ENCODE results near the gene ZNF865. TPM values are rescaled to one million over a fixed set of nuclear protein-coding genes. Genes with fewer than 3 reads are reported as not detected.
A peak's percentile ranks its signal among the peaks of the same experiment; 100 is the strongest.

ZNF865 gene
- total RNA-seq, 1 experiment from 2014 or later, result 1.0 TPM

DNA sequence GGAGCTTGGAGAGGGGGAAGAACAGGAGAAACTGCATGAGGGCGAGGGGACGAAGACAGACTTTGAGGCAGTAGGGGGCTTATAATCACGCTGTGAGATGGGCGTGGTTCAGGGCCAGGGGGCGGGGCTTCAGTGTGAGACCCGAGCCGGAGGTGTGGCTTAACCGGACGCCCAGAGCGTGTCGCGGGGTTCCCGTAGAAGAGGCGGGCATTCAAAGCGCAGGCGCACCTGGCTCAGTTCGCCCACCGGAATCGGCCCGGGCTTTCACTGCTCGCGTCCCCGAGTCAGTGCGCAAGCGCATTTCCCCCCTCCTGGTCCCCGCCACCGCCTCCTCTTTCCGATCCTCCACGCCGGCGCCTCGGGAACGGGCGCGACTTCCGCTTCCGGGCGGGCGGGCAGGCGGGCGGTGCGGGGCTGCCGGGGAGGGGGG is 225 bp upstream of the ZNF865 start:
- DNase-seq (ENCODE audit: low spot score), result peak; percentile 100

- DNase-seq (ENCODE audit: low spot score), result no peak
These were observed 982 bp downstream of the ZNF865 start for GRCh38 chr19:55606471-55606787.

DNA sequence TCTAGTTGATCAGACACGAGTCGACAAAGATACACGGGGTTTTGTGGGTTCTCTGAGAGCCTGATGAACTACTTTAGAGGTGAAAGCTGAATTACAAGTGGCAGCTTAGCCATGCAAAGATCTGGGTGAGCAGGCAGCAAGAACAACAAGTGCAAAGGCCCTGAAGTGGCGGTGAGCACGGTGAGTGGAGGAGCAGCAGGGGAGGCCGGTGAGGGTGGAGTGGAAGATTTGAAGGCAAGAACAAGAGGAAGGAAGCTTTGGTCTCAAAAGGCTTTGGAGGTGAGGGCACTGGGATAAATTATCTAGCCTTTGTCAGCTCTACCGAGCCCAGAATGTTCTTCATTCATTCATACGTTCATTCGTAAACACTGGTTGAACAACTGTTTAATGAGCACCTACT is 1.4 kb downstream of the ZNF865 start:
- DNase-seq (ENCODE audit: low spot score), result no peak

DNA sequence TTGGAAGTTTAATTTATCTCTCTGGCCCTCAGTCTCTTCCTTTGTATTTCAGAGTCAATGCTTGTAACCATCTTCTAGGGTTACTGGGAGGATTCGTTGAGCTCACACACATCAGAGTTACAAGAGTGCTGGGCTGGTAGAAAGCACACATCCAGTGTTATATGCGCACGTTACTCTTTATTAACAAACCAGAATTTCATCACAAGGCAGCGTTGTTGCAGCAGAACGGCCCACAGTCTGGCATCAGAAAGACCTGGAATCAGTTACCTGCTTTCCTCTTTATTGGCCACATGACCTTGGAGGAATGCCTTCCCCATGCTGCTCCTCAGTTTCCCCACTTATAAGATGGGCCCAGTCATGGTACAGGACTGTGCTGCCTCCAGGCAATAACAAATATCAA is 3.9 kb downstream of the ZNF865 start:
- DNase-seq (ENCODE audit: low spot score), result no peak

DNA sequence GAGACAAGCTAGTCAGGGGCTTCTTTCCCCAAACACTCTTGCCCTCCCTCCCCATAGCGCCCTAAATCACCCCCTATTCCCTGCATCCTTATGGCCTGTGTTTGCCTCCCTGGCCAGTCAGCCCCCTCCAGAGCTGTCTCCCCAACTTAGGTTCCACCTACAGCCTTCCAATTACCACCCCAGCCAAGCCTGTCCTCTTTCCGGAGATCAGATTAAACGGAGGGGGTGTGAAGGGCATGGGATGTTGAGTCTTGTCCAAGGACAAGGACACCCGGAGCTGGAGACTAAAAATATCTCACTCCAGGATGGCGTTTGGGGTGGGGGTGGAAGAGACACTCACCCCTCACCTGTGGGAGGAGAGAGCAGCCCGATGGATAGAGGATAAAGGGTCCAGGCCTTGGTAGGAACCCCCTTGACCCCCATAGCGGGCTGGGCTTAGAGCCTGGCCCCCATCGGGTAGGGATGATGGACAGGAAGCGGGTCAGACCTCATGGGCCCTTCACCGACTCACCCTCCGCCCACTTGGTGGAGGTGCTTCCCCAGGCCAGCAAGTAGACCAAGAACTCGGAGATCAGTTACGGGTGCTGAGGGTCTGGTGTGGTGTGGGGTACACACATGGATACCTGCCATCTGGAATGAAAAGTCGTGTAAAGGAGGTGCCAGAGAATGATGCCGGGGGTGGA is 6.0 kb downstream of the ZNF865 start:
- DNase-seq (ENCODE audit: low spot score), result no peak

GRCh38 chr19:55611983-55612645 is 6.7 kb downstream of the ZNF865 start:
- no peak for DNase-seq (ENCODE audit: low spot score)

- DNase-seq (ENCODE audit: low spot score), result no peak
These were observed 7.9 kb downstream of the ZNF865 start for GRCh38 chr19:55613396-55613795.

GRCh38 chr19:55613930-55614710 is 8.7 kb downstream of the ZNF865 start:
- DNase-seq (ENCODE audit: low spot score), result no peak

- DNase-seq (ENCODE audit: low spot score), result no peak
These were observed 9.5 kb downstream of the ZNF865 start for GRCh38 chr19:55614711-55615542.

DNA sequence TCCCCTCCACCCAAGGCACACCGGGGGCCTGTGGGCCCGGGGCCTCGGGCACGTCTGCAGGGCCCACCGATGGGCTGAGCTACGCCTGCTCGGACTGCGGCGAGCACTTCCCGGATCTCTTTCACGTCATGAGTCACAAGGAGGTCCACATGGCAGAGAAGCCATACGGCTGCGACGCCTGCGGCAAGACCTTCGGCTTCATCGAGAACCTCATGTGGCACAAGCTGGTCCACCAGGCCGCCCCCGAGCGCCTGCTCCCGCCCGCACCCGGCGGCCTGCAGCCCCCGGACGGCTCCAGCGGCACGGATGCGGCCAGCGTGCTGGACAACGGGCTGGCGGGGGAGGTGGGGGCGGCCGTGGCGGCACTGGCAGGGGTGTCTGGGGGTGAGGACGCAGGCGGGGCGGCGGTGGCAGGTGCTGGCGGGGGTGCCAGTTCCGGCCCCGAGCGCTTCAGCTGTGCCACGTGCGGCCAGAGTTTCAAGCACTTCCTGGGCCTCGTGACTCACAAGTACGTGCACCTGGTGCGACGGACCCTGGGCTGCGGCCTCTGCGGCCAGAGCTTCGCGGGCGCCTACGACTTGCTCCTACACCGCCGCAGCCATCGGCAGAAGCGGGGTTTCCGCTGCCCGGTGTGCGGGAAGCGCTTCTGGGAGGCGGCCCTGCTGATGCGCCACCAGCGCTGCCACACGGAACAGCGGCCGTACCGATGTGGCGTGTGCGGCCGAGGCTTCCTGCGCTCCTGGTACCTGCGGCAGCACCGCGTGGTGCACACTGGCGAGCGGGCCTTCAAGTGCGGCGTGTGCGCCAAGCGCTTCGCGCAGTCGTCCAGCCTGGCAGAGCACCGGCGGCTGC is 10.3 kb downstream of the ZNF865 start:
- no peak for DNase-seq (ENCODE audit: low spot score)

- no peak for DNase-seq (ENCODE audit: low spot score)
These were observed 11.0 kb downstream of the ZNF865 start for GRCh38 chr19:55616395-55616875.

DNA sequence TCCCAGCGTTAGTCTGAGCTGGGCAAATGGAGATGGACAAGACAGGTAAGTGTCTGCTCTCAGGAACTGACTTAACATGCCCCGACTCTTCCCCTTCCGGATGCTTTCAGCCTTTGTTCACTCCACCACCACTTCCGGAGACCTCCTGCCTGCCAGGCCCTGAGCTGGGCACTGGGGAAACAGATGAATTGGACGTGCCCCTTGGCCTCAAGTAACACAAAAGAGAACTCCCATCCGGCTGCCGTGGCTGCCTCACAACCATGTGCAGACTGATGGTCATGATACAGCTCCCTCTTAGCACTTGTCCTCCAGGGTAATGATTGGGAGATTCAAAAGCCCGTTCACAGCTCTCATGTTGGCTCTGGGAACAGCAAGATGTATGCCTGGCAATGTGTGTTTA is 12.0 kb downstream of the ZNF865 start:
- DNase-seq (ENCODE audit: low spot score), result no peak

- no peak for DNase-seq (ENCODE audit: low spot score)
These were observed 13.0 kb downstream of the ZNF865 start for GRCh38 chr19:55618426-55618825.

DNA sequence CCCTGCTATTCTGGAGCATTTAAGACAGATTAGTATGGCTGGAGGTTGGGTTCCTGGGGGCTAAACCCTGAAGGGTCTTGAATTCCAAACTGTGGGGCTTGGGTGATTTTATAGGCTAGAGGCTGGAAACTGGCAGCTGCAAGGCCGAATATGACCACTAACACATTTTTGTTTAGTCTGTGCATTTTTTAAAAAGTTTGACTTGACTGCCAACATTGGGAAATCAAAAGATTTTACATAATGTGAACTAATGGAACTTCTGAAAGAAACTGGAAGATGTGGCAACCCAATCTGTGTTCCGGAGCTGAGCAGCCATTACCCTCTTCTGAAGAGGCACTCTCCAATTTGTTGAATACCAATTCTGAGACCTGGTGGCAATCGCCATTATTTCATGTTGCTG is 13.8 kb downstream of the ZNF865 start:
- DNase-seq (ENCODE audit: low spot score), result no peak

DNA sequence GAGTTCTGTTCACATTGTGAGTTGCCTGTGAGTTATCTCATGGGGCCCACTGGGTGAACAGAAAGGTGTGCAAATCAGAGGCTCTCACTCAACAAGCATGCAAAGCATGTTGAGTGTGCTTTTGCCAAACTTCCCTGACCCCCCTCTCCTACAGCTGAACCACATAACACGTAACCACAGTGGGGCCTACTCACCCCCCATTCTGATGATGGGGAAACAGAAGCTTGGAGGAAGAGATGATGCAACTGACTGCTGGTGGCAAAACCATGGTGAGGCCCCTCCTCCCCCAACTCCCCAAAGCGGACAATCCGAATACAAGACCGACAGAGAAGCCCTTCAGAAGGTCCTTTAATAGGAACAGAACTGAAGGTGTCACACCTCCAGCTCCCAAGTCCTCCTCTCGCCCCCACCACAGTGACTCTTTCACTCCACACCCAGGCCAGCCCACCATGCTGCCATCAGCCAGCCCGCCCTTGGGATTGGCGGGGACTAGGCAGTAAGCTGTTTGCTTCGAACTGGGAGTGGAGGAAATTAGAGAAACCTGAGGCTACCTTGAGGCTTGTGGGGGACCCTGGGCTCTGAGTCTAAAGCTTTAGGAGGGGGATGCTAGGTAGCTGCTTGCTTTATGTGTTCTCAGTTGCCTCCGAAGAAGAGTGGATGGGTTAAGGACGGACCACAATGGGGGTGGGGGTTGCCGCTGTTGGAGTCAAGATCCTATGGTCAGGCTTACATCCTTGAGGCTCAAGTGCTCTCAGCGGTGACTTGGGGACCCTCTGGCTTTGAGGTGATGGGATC is 15.2 kb downstream of the ZNF865 start:
- no peak for DNase-seq (ENCODE audit: low spot score)

DNA sequence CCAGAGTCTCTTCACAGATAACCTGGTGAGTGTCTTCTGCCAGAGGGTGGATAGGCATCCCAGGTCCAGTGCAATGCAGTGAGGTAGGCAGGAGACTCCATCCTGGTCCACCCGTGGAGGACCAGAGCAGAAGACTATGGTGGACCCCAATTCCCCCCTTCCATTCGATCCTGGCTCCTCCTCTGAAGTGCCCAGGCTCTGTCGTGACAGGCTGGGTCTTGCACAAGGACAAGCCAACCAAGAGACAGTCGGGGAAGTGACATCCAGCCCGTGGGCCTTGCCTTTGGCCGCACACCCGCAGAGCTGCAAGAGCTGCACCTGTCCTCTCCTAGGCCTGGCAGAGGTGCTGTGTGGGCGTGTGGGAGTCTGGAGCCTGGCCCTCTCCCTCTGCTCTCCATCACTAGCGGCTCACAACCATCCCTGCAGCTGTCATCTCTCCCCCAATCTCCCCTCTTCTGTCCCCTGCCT is 15.8 kb downstream of the ZNF865 start:
- no peak for DNase-seq (ENCODE audit: low spot score)

DNA sequence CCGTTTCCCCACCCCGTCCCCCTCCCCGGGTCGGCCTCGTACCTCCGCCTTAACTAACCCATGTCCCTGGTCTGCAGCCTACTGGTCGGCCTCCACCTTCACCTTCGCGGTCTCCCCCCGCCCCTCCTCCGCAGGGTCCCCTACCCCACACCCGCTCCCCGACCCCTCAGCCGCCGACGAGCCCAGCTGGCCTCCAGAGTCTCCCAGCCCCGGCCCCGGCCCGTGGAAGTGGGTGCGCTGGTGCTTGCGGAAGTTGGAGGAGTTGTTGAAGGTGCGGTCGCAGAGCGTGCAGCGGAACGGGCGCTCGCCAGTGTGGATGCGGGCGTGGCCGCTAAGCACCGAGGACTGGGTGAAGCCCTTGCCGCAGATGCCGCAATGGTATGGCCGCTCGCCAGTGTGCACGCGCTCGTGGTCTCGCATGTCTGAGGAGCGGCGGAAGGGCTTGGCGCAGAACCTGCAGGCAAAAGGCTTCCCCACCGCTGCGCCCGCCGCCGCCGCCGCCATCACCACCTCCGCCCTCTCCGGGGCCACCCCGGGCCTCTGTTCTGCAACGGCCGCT is 16.3 kb downstream of the ZNF865 start:
- DNase-seq (ENCODE audit: low spot score), result no peak

DNA sequence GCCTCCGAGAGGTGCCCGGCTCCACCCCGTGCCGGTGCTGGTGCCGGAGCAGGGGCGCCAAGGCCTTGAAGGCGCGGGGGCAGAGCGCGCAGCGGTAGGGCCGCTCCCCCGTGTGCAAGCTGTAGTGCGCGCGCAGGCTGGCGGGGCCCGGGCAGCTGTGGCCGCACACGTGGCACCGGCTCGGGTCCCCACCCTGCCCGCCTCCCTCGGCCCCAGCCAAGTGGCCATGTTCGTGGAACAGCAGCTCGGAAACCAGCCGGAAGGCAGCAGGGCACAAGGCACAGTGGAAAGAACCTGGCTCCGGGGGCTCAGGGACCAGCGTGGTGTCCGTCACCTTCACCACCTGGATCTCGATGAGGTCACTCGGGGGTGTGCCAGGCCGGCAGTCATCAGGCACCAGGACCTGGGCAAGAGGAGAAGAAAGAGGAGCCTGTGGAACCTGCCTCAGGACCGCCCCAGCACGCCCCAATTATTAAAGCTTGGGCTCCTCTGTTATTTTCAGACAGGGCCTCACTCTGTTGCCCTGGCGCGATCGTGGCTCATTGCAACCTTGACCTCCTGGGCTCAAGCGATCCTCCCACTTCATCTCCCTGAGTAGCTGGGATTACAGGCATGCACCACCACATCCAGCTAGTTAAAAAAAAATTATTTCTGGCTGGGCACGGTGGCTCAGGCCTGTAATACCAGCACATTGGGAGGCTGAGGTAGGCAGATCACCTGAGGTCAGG is 17.0 kb downstream of the ZNF865 start:
- no peak for DNase-seq (ENCODE audit: low spot score)

DNA sequence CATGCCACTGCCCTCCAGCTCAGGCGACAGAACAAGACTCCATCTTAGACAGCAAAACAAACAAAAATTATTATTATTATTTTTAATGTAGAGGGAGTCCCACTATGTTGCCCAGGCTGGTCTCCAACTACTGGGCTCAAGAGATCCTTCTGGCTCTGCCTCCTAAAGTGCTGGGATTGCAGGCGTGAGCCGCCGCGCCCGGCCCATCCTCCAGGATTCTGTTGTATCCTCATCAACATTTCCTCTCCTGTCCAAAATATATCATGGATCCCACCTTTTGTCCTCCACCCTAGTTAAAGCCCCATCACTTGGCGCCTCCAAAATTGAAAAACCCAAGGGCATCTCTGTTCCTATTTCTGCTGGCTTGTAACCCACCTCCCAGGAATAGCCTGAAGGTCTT is 17.7 kb downstream of the ZNF865 start:
- no peak for DNase-seq (ENCODE audit: low spot score)
